ENCODE results near the gene CYB561A3.
"Not testable (repeated sequence)": the region's sequence is repeated elsewhere in the genome, so short reads cannot be mapped to it uniquely, and the experiment has no call there.

The CYB561A3 gene

GRCh38 chr11:61401173-61401572 lies 39.5 kb upstream of the CYB561A3 start:
- H3K27ac ChIP-seq = no peak overlapping the region
- TF ChIP-seq ZFX (IDR thresholded peaks at IDR 0.05) = no peak
- TF ChIP-seq, protein P1, sequence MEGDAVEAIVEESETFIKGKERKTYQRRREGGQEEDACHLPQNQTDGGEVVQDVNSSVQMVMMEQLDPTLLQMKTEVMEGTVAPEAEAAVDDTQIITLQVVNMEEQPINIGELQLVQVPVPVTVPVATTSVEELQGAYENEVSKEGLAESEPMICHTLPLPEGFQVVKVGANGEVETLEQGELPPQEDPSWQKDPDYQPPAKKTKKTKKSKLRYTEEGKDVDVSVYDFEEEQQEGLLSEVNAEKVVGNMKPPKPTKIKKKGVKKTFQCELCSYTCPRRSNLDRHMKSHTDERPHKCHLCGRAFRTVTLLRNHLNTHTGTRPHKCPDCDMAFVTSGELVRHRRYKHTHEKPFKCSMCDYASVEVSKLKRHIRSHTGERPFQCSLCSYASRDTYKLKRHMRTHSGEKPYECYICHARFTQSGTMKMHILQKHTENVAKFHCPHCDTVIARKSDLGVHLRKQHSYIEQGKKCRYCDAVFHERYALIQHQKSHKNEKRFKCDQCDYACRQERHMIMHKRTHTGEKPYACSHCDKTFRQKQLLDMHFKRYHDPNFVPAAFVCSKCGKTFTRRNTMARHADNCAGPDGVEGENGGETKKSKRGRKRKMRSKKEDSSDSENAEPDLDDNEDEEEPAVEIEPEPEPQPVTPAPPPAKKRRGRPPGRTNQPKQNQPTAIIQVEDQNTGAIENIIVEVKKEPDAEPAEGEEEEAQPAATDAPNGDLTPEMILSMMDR (conservative IDR thresholded peaks at IDR 0.05) = no peak

GRCh38 chr11:61392981-61393595 lies 31.4 kb upstream of the CYB561A3 start:
- peak overlapping the region; percentile 74 for H3K27ac ChIP-seq
- no peak for TF ChIP-seq ZFX (IDR thresholded peaks at IDR 0.05)
- TF ChIP-seq, protein P1 (conservative IDR thresholded peaks at IDR 0.05) = peak; percentile 34

GRCh38 chr11:61390161-61390560 lies 28.5 kb upstream of the CYB561A3 start:
- TF ChIP-seq, protein P1 (conservative IDR thresholded peaks at IDR 0.05) = no peak
- TF ChIP-seq ZFX (IDR thresholded peaks at IDR 0.05) = no peak

DNA sequence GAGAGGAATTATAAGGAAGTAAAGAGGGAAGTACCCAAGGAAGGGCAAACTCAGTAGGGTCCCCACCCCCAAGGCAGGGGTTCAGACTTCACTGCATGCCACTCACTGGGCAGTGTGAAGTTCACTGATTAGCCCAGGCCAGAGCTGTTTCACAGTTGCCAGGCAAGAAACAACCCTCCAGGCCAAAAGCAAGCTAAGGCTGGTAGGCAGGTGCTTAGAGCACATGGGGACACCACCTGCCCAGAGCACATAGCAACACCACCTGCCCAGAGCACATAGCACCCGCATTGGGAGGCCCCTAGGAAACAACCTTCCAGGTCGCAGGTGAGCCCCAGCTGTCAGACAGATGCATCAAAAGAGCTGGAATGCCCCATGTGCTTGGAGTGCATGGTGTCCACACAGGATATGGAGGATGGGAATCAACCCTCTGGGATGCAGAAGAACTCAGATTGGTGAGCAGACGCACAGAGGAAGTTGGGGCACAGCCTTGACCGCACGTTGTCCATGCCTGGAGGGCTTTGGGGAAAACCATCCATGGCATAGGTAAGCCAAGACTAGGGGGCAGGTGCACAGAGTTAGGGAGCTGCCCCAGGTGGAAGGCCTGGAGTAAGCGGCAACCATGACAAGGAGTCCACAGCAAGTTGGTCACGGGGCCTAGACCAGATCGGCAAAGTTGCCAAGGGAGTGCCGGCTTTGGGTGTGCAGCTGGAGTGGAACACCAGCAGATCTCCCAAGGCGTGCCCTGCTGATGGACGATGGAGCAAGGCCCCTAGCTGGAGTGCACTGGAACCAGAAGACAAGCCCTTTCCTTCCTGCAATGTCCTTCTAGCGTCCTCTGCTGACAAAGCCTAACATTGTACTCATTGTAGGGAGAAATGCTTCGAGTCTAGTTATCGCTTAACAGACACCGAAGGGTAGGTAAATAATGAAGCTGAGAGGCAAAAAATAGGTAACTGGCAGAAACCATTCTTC lies 22.9 kb upstream of the CYB561A3 start:
- TF ChIP-seq ZFX (IDR thresholded peaks at IDR 0.05) = no peak
- TF ChIP-seq, protein P1 (conservative IDR thresholded peaks at IDR 0.05) = no peak
- no peak overlapping the region for H3K27ac ChIP-seq

More at GRCh38 chr11:61390161-61390560, 28.5 kb upstream of the CYB561A3 start:
- H3K27ac ChIP-seq = no peak overlapping the region

- not testable (repeated sequence) for H3K27ac ChIP-seq
Observed at GRCh38 chr11:61383859-61384258, 22.2 kb upstream of the CYB561A3 start.

DNA sequence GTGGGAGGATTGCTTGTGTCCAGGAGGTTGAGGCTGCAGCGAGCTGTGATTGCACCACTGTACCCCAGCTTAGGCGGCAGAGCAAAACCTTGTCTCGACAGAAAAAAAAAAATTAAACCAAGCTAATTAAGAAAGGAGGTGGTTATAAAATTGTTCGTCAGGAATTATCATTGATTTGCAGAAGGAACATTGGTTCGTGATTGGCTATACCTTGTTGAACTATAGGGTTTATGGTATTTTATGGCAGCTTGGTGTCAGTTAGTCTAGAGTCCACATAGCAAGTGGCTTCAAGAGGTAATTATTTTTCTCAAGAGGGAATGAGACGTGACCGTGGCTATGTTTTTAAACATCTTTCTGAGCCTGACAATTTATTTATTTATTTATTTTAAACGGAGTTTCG lies 19.2 kb upstream of the CYB561A3 start:
- no peak for TF ChIP-seq ZFX (IDR thresholded peaks at IDR 0.05)
- TF ChIP-seq, protein P1 (conservative IDR thresholded peaks at IDR 0.05) = no peak
- H3K27ac ChIP-seq = no peak overlapping the region

DNA sequence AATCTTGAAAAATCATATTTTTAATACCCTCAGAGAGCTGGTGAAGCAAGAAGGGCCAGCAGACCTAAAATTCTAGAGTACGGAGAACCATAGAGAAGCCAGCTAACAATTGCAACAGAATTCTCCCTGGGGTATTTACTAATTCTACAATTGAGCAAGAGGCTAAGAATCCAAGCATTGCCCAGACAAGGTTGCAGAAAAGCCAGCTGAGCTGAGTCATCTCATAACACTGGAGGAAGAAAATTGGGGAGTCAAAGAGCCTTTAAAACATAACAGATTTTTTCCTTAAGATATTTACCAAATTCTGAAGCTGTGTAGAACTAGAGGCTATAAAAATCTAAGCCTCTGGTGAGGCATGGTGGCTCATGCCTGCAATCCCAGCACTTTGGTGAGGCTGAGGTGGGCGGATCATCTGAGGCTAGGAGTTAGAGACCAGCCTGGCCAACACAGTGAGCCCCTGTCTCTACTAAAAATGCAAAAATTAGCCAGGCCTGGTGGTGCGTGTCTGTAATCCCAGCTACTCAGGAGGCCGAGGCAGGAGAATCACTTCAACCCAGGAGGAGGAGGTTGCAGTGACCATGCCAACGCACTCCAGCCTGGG lies 17.1 kb upstream of the CYB561A3 start:
- TF ChIP-seq, protein P1 (conservative IDR thresholded peaks at IDR 0.05) = no peak
- no peak overlapping the region for H3K27ac ChIP-seq
